IMR-90 (cell line): ENCODE measurements around the gene HBEGF. TPM values are rescaled to one million over a fixed set of nuclear protein-coding genes. Genes with fewer than 3 reads are reported as not detected.
A peak's percentile ranks its signal among the peaks of the same experiment; 100 is the strongest.

ENCODE experiments used
- ATAC-seq: fragments of 200-7000 bp; cut with Tn5 transposase; 2 replicates; pipeline ENCODE4 v1.9.1; 2020; ENCODE audit warnings: low read depth, mild to moderate bottlenecking, moderate library complexity
- BruUV-seq: library from RNA; stranded (reverse); fragments of 400-500 nt; replicated peaks from 2 replicates; lab custom pipeline; 2021; lab: Mats Ljungman, UMichigan
- CTCF ChIA-PET: fragments of 300-600 bp; formaldehyde crosslinking; extraction: SDS; loops from one replicate; lab custom pipeline; 2021; ENCODE audit warnings: antibody characterized with exemption; lab: Yijun Ruan, JAX
- POLR2A ChIA-PET: fragments of 300-600 bp; sonication (Branson Sonifier 250); formaldehyde crosslinking; loops from one replicate; lab custom pipeline; 2022; ENCODE audit warnings: antibody characterized with exemption; ENCODE audit not compliant: unreplicated experiment; lab: Charles Lee
- DNase-seq: peaks from one replicate; pipeline ENCODE4 v3.0.0; 2013
- H2AFZ ChIP-seq: replicated peaks from 2 replicates; pipeline ENCODE3; 2013; ENCODE audit warnings: low read length, mild to moderate bottlenecking; ENCODE audit not compliant: poor library complexity
- H2AK5ac ChIP-seq: 2 replicates; pipeline ENCODE4 v1.6.1; 2013; ENCODE audit warnings: low read depth, low read length, inconsistent platforms
- H2AK9ac ChIP-seq: replicated peaks from 2 replicates; pipeline ENCODE3; 2013; ENCODE audit warnings: mild to moderate bottlenecking, low read depth, low read length, moderate library complexity; ENCODE audit not compliant: poor library complexity
- H2BK120ac ChIP-seq: 2 replicates; pipeline ENCODE4 v1.6.1; 2013; ENCODE audit warnings: low read depth, low read length, inconsistent platforms
- H2BK15ac ChIP-seq: 3 replicates; pipeline ENCODE4 v1.6.1; 2013; ENCODE audit warnings: low read depth, low read length, inconsistent platforms
- H2BK20ac ChIP-seq: 2 replicates; pipeline ENCODE4 v1.6.1; 2013; ENCODE audit warnings: low read depth, mild to moderate bottlenecking, inconsistent platforms, low read length, moderate library complexity
- H2BK5ac ChIP-seq: 2 replicates; pipeline ENCODE4 v1.6.1; 2013; ENCODE audit warnings: mild to moderate bottlenecking, low read depth, low read length, inconsistent platforms; ENCODE audit not compliant: poor library complexity, severe bottlenecking
- H3K14ac ChIP-seq: replicated peaks from 2 replicates; pipeline ENCODE4 v1.6.1; 2013; ENCODE audit warnings: low read depth, low read length, inconsistent platforms
- H3K18ac ChIP-seq: 2 replicates; pipeline ENCODE4 v1.6.1; 2013; ENCODE audit warnings: low read depth, low read length, control low read depth
- H3K23ac ChIP-seq: 2 replicates; pipeline ENCODE4 v1.6.1; 2013; ENCODE audit warnings: low read depth, low read length, inconsistent platforms
- H3K27ac ChIP-seq: 2 replicates; pipeline ENCODE4 v1.5.1; 2013; ENCODE audit warnings: mild to moderate bottlenecking, control low read depth, low read length; ENCODE audit not compliant: insufficient read depth
- H3K27me3 ChIP-seq: 2 replicates; pipeline ENCODE4 v1.6.1; 2013; ENCODE audit warnings: low read length; ENCODE audit not compliant: control insufficient read depth, insufficient read depth
- H3K36me3 ChIP-seq: 2 replicates; pipeline ENCODE4 v1.6.1; 2013; ENCODE audit warnings: low read length, mixed read lengths; ENCODE audit not compliant: control insufficient read depth, insufficient read depth
- H3K4ac ChIP-seq: 2 replicates; pipeline ENCODE4 v1.6.1; 2013; ENCODE audit warnings: low read depth, low read length, inconsistent platforms
- H3K4me1 ChIP-seq: 2 replicates; pipeline ENCODE4 v1.6.1; 2013; ENCODE audit warnings: low read length, mixed read lengths; ENCODE audit not compliant: control insufficient read depth, insufficient read depth
- H3K4me2 ChIP-seq: 2 replicates; pipeline ENCODE4 v1.6.1; 2013; ENCODE audit warnings: low read depth, mild to moderate bottlenecking, control low read depth, low read length, moderate library complexity
- H3K4me3 ChIP-seq: 2 replicates; pipeline ENCODE4 v1.5.1; 2013; ENCODE audit warnings: low read depth, mild to moderate bottlenecking, control low read depth, low read length, moderate library complexity; ENCODE audit not compliant: insufficient read depth
- H3K56ac ChIP-seq: 2 replicates; pipeline ENCODE4 v1.6.1; 2013; ENCODE audit warnings: low read length, inconsistent platforms; ENCODE audit not compliant: insufficient read depth; ENCODE audit errors: extremely low read depth
- H3K79me1 ChIP-seq, 2 experiments: 2 replicates each; pipeline ENCODE4 v1.6.1; 2013; ENCODE audit warnings: low read length in 2 of 2, inconsistent platforms in 1 of 2, low read depth in 1 of 2
- H3K9ac ChIP-seq: 2 replicates; pipeline ENCODE4 v1.6.1; 2013; ENCODE audit warnings: low read depth, low read length, control low read depth
- H3K9me1 ChIP-seq: 2 replicates; pipeline ENCODE4 v1.6.1; 2013; ENCODE audit warnings: low read length, inconsistent platforms; ENCODE audit not compliant: insufficient read depth
- H3K9me3 ChIP-seq: 2 replicates; pipeline ENCODE4 v1.6.1; 2013; ENCODE audit warnings: low read length; ENCODE audit not compliant: control insufficient read depth, insufficient read depth
- H4K20me1 ChIP-seq: 2 replicates; pipeline ENCODE4 v1.6.1; 2013; ENCODE audit warnings: low read length, inconsistent platforms; ENCODE audit not compliant: insufficient read depth
- H4K5ac ChIP-seq: 2 replicates; pipeline ENCODE4 v1.6.1; 2013; ENCODE audit warnings: mild to moderate bottlenecking, low read depth, low read length, control low read depth
- H4K8ac ChIP-seq, 2 experiments: 2 replicates each; pipeline ENCODE4 v1.6.1; 2013; ENCODE audit warnings: low read depth in 2 of 2, low read length in 2 of 2, control low read depth in 1 of 2, inconsistent platforms in 1 of 2
- H4K91ac ChIP-seq: 2 replicates; pipeline ENCODE4 v1.6.1; 2013; ENCODE audit warnings: low read depth, low read length, inconsistent platforms; ENCODE audit not compliant: insufficient read depth
- CEBPB ChIP-seq: IDR thresholded peaks from 2 replicates; pipeline ENCODE4 v1.6.1; 2012; ENCODE audit warnings: low read depth, low read length, improper control_type of control experiment
- CHD1 ChIP-seq: IDR thresholded peaks from 2 replicates; pipeline ENCODE4 v1.6.1; 2012; ENCODE audit warnings: low read depth, low read length, improper control_type of control experiment
- MXI1 ChIP-seq: IDR thresholded peaks from 2 replicates; pipeline ENCODE4 v1.6.1; 2012; ENCODE audit warnings: low read depth, mild to moderate bottlenecking, low read length, moderate library complexity, borderline replicate concordance
- WGBS, 2 experiments: methylation state at CpG; one replicate each; pipeline versions ENCODE4 v1.1.5 to v1.1.7; 2013; ENCODE audit warnings: missing lambda C conversion rate in 2 of 2; ENCODE audit not compliant: insufficient read length in 1 of 2; ENCODE audit errors: extremely low coverage in 2 of 2; 5-methylcytosine and 5-hydroxymethylcytosine counted together
- dilution Hi-C: fragments of 300-500 bp; cut with HindIII; formaldehyde crosslinking; loops from one replicate; pipeline ENCODE4 v1.14.3; 2018; ENCODE audit warnings: low sequenced_read_pairs; ENCODE audit not compliant: unreplicated experiment
- in situ Hi-C: fragments of 300-500 bp; cut with MboI; formaldehyde crosslinking; loops from 3 replicates; pipeline ENCODE4 v1.14.3; 2019; ENCODE audit warnings: low sequenced_read_pairs, inconsistent platforms, mixed read lengths
- intact Hi-C: fragments of 100-400 bp; cut with micrococcal nuclease; formaldehyde crosslinking; loops from 2 replicates; pipeline ENCODE4 v1.10.0; 2022
- polyA plus RNA-seq, 3 experiments: library from polyadenylated mRNA; depleted of rRNA; stranded (reverse); fragments of >200 nt; gene quantifications; 2 replicates each; pipeline ENCODE4 v1.2.3, GENCODE V29; 2012; ENCODE audit warnings: low replicate concordance in 1 of 3
- total RNA-seq: library from RNA; depleted of rRNA; stranded (reverse); fragments of >200 nt; gene quantifications from 2 replicates; pipeline ENCODE4 v1.2.3, GENCODE V29; 2012

The HBEGF gene
- total and polyA plus RNA-seq, 2 of the 4 experiments (the other 2 are of a cell fraction), result 18.8 to 36.1 TPM

- dilution Hi-C loops (no loop called here), in situ Hi-C loops (no loop called here), intact Hi-C loops (no loop called here)
- 0 out of 2 replicates have a peak, but pooled peaks have one; percentile 37 for TF ChIP-seq CEBPB
- TF ChIP-seq CHD1, result no peak
- no peak for TF ChIP-seq MXI1
- Histone ChIP-seq H3K9me3 (no peaks in the 10 kb centered on the region), H3K9me1 (peaks cover 21% of the 10 kb centered on the region), H4K8ac (no peak overlapping the region), H3K56ac (no peak overlapping the region), H3K27me3 (no peaks in the 10 kb centered on the region), H3K14ac (no peak overlapping the region), H2BK15ac (no peak overlapping the region), H2BK20ac (no peak overlapping the region), H3K4me2 (no peak overlapping the region), H2AK9ac (no peak overlapping the region), H3K27ac (no peak overlapping the region), H4K91ac (no peak overlapping the region), H4K20me1 (no peaks in the 10 kb centered on the region; the same call in none of the 2 replicates), H3K4ac (no peak overlapping the region), H3K23ac (no peak overlapping the region), H3K4me3 (no peak overlapping the region), H3K18ac (no peak overlapping the region), H2AK5ac (no peak overlapping the region), H3K79me1 (peaks cover 29 to 65% of the 10 kb centered on the region in 2 experiments), H4K5ac (no peak overlapping the region), H3K9ac (no peak overlapping the region), H3K4me1 (peaks cover 6% of the 10 kb centered on the region), H2BK5ac (no peak overlapping the region), H3K36me3 (peaks cover 16% of the 10 kb centered on the region; the same call in 1 of the 2 replicates), H2AFZ (no peak overlapping the region), H2BK120ac (no peak overlapping the region)
- DNase-seq, result no peak
- POLR2A ChIA-PET, result no interaction called here
- WGBS, 2 experiments, result no CpG with 5 or more reads among the region's 2 CpGs
- ATAC-seq, result no peak
- no TSS peak for BruUV-seq
- CTCF ChIA-PET, result no interaction called here
Measured at GRCh38 chr5:140338908-140339307, 7.5 kb downstream of the HBEGF start.
